ENCODE measurements around the gene PLN.

PLN gene

DNA sequence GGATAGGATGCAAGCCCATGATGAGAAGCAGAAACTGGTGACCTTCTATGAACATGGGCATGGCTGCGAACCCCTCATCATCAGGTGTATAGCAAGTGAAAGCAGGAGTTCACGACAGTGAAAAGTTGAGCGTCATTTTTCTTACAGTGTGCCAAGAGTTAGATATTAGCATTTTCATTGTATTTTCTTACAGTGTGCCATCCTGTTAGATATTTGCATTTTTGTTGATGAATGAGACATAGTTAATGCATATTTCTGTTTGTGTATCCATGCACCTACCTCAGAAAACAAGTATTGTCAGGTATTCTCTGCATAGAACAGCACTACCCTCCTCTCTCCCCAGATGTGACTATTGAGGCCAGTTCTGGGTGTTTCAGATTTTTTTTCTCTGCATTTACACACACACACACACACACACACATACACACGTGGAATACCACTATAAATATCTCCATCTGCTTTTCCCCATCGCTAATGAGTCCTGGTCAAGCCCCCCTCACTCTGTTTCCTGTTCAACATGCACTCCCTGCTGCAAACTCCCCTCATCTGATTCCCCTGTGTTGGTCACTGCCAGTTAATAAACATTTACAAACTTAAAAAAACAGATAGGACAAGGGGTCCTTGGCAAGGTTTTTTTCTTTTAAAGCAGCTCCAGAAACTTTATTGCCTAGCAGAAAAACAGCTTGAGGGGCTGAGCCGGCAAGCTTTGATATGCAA lies 41.7 kb downstream of the PLN start:
- in situ Hi-C loops (cut with HindIII; ENCODE audit: low pct_unique_long_range_greater_than_20kb, low sequenced_read_pairs), result no loop called here
- DNase-seq (ENCODE audit: low read depth in 1 of 2, low spot score in 1 of 2), result no peak
- TF ChIP-seq JUND (IDR thresholded peaks at IDR 0.05; ENCODE audit: low read depth), result no peak

DNA sequence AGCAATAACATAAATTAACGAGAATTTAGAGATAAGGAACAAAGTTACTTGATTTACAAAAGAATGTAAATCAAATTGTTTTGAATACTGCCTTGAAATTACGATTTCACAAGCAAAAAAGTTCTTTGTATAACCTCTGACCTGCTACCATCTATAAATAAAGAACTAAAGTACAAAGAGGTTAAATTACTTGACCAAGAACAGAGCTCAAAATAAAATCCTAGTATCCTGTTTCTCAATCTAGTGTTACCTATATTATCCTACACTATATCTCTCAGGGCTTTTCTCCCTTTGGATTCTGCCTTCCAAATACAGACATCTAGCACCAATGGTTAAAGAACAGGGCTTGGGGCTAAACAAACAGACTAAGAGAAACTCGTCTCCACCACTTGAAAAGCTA lies 43.8 kb downstream of the PLN start:
- no peak for DNase-seq (ENCODE audit: low read depth in 1 of 2, low spot score in 1 of 2)
- no peak for TF ChIP-seq JUND (IDR thresholded peaks at IDR 0.05; ENCODE audit: low read depth)
- in situ Hi-C loops (cut with HindIII; ENCODE audit: low pct_unique_long_range_greater_than_20kb, low sequenced_read_pairs), result no loop called here

- no peak for TF ChIP-seq JUND (IDR thresholded peaks at IDR 0.05; ENCODE audit: low read depth)
- DNase-seq (ENCODE audit: low read depth in 1 of 2, low spot score in 1 of 2), result no peak
- in situ Hi-C loops (cut with HindIII; ENCODE audit: low pct_unique_long_range_greater_than_20kb, low sequenced_read_pairs), result no loop called here
Observed at GRCh38 chr6:118594877-118595276, 46.8 kb downstream of the PLN start.

GRCh38 chr6:118596774-118597320 lies 48.8 kb downstream of the PLN start:
- no peak for TF ChIP-seq JUND (IDR thresholded peaks at IDR 0.05; ENCODE audit: low read depth)
- DNase-seq (ENCODE audit: low read depth in 1 of 2, low spot score in 1 of 2), result no peak
- in situ Hi-C loops (cut with HindIII; ENCODE audit: low pct_unique_long_range_greater_than_20kb, low sequenced_read_pairs), result no loop called here

DNA sequence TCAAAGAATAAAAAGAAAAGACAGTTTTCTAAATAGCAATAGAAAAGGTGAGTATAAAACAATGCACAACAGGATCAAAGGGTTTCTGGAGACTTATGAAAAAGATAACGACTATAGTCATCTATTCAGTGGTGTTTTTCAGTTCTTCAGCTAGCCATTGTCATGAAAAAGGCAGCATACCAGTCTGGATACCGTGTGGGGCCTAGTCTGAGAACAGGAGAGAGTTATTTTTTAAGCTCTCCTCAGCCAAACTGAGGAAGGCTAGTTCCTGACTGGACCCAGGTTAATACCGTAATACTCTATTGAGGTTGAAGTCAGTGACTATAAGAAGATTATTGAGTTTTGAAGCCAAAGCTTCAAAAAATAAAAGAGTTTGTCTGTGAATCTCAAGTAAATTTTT lies 49.5 kb downstream of the PLN start:
- no peak for TF ChIP-seq JUND (IDR thresholded peaks at IDR 0.05; ENCODE audit: low read depth)

DNA sequence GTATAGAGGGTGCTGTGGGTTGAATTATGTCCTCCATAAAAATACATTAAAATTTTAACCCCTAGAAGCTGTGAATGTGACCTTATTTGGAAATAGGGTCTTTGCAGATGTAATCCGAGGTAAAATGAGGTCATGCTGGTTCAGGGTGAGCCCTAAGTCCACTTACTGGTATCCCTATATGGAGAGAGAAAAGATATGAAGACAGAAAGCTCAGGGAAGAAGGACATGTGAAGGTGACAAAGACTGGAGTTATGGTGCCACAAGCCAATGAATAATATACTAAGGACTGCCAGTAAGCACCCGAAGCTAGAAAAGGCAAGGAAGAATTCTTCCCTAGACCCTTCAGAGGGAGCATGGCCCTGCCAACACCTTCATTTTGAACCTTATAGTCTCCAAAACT lies 50.2 kb downstream of the PLN start:
- DNase-seq (ENCODE audit: low read depth in 1 of 2, low spot score in 1 of 2), result no peak
- no peak for TF ChIP-seq JUND (IDR thresholded peaks at IDR 0.05; ENCODE audit: low read depth)
- in situ Hi-C loops (cut with HindIII; ENCODE audit: low pct_unique_long_range_greater_than_20kb, low sequenced_read_pairs), result no loop called here

More for the DNA sequence above, 49.5 kb downstream of the PLN start:
- no peak for DNase-seq (ENCODE audit: low read depth in 1 of 2, low spot score in 1 of 2)
- in situ Hi-C loops (cut with HindIII; ENCODE audit: low pct_unique_long_range_greater_than_20kb, low sequenced_read_pairs), result no loop called here

DNA sequence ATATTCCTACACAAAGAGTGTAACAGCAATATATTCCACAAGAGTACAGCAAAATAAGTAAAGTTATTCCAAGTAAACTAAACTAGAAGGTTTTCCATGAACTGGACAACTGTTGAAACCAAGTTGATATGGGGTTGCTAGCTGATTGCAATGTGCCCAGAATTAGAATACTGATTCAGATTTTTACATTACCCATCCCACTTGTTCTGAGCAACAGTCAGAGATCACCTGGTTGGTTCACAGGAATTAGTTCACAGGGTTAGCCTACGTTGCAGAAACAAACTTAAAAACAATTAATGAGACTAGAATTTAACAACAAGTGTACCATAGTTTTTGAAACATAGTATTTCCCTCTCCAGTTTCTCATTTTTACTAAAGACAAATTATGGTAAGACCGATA lies 54.2 kb downstream of the PLN start:
- TF ChIP-seq JUND (IDR thresholded peaks at IDR 0.05; ENCODE audit: low read depth), result no peak
- in situ Hi-C loops (cut with HindIII; ENCODE audit: low pct_unique_long_range_greater_than_20kb, low sequenced_read_pairs), result no loop called here

DNA sequence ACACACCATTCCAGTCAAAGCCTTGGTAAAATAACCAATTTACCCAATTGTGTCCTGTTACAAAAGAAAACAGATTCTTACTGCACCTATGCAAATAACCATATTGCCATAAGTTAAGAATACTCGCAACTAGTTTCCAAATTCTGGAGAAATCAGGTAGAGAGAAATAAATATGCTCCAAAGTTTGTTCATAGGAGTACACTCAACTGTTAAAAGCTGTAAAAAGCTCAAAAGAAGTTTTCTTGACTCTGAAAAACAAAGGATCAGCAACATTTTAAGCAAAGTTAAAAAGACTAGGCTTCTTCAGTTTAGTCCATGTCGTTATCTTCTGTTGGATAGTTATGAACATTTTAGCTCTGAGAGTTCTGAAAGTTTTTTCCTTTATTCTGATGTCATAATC lies 55.3 kb downstream of the PLN start:
- in situ Hi-C loops (cut with HindIII; ENCODE audit: low pct_unique_long_range_greater_than_20kb, low sequenced_read_pairs), result no loop called here
- TF ChIP-seq JUND (IDR thresholded peaks at IDR 0.05; ENCODE audit: low read depth), result no peak
- DNase-seq (ENCODE audit: low read depth in 1 of 2, low spot score in 1 of 2), result no peak

More for the DNA sequence above, 54.2 kb downstream of the PLN start:
- no peak for DNase-seq (ENCODE audit: low read depth in 1 of 2, low spot score in 1 of 2)

GRCh38 chr6:118606268-118606667 lies 58.2 kb downstream of the PLN start:
- no peak for DNase-seq (ENCODE audit: low read depth in 1 of 2, low spot score in 1 of 2)
- TF ChIP-seq JUND (IDR thresholded peaks at IDR 0.05; ENCODE audit: low read depth), result no peak
- in situ Hi-C loops (cut with HindIII; ENCODE audit: low pct_unique_long_range_greater_than_20kb, low sequenced_read_pairs), result no loop called here

DNA sequence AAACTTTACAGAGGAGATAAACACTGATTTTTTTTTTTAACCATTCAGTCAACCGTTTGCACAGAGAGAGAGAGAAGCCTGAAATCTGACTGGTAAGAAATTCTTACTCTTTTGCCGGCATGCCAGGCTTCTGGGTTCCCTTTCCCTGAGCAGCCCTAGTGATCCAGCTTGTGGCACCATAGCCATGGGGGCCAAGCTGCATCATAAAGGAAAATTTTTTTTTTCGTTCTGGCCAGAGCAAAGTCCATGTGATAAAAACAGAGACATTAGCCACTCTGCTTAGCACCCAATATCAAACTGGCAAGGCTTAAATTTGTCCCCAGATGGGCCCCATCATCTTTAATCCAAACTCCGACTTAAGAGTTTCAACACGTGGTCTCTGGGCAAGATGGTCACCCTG lies 58.8 kb downstream of the PLN start:
- DNase-seq (ENCODE audit: low read depth in 1 of 2, low spot score in 1 of 2), result no peak
- in situ Hi-C loops (cut with HindIII; ENCODE audit: low pct_unique_long_range_greater_than_20kb, low sequenced_read_pairs), result no loop called here
- TF ChIP-seq JUND (IDR thresholded peaks at IDR 0.05; ENCODE audit: low read depth), result no peak

Measured in T47D (cell line).